ENCODE measurements around the gene CDCA3.
"Not testable (repeated sequence)": the region's sequence is repeated elsewhere in the genome, so short reads cannot be mapped to it uniquely, and the experiment has no call there.

CDCA3 gene

GRCh38 chr12:6872073-6873048, 21.3 kb upstream of the CDCA3 start:
- peak; percentile 60 to 63 for DNase-seq (ENCODE audit: low read depth in 2 of 2)

GRCh38 chr12:6871052-6871957, 20.2 kb upstream of the CDCA3 start:
- DNase-seq (ENCODE audit: low read depth in 2 of 2) = no peak

- DNase-seq (ENCODE audit: low read depth in 2 of 2) = not testable (repeated sequence)
Measured at GRCh38 chr12:6870304-6870703, 19.2 kb upstream of the CDCA3 start.

DNA sequence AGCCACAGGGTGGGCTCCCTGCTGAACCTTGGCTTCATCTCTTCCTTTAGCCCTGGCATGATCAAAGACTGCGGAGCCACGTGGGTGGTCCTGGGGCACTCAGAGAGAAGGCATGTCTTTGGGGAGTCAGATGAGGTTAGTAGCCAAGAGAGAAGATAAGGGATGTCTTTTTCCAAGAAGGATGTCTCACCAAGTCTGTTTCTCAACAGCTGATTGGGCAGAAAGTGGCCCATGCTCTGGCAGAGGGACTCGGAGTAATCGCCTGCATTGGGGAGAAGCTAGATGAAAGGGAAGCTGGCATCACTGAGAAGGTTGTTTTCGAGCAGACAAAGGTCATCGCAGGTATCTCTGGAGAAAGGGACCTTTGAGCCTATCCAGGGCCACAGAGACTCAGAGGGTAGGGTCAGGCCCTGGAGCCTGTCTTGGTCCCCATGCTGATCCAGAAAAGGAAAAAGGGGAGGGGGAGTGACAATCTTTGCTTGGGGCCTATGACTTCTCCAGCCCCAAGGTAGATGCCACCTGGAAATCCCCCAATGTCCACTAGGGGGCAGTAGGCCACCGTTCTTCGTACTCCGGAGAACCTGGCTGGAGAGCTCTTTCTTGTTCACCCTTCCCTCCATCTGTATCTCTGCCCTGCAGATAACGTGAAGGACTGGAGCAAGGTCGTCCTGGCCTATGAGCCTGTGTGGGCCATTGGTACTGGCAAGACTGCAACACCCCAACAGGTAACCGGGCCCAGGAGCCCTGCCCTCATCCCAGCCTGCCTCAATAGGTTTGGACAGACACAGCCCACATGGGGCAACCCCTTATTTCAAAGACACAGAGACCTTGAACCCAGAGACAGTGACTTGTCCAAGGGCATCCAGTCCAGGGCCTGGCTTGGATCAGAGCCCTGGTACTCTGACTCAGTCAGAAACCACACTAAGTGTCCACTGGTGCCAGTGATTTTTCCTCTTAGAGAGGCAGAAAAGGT, 18.2 kb upstream of the CDCA3 start:
- peak; percentile 53 to 71 for DNase-seq (ENCODE audit: low read depth in 2 of 2)

DNA sequence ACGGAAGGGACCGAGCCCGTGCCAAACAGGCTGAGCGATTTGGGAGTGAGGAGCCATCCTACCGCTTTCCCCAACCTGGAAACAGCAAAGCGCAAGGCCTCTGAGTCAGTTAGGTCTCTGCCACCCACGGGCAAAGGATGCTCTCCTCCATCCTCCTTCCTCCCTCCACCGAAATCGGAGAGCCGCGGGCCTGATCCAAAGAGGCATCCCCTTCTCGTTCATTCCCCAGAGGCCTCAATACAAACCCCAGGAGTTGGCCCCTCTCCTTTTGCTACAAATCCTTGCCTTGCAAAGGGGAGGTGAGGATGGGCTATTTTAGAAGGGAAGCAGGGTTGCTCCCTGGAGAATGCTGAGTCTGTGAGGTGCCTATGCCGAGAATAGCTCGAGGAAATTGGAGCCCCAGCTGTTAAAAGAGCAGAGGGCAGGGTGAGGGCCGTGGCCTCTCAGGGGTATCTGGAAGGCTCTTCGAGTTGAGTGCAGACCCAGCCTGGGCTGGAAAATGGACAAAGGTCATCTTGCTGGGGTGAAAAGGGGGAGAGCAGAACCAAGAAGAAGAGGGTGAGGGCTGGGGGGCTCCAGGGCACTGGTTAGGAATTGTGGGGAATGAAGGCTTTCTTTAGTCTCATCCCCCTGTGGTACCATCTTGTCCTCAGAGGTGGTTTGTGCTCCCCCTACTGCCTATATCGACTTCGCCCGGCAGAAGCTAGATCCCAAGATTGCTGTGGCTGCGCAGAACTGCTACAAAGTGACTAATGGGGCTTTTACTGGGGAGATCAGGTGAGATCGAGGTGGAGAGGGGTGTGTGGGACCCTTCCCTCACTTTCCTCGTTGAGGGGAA, 17.3 kb upstream of the CDCA3 start:
- no peak for DNase-seq (ENCODE audit: low read depth in 2 of 2)

DNA sequence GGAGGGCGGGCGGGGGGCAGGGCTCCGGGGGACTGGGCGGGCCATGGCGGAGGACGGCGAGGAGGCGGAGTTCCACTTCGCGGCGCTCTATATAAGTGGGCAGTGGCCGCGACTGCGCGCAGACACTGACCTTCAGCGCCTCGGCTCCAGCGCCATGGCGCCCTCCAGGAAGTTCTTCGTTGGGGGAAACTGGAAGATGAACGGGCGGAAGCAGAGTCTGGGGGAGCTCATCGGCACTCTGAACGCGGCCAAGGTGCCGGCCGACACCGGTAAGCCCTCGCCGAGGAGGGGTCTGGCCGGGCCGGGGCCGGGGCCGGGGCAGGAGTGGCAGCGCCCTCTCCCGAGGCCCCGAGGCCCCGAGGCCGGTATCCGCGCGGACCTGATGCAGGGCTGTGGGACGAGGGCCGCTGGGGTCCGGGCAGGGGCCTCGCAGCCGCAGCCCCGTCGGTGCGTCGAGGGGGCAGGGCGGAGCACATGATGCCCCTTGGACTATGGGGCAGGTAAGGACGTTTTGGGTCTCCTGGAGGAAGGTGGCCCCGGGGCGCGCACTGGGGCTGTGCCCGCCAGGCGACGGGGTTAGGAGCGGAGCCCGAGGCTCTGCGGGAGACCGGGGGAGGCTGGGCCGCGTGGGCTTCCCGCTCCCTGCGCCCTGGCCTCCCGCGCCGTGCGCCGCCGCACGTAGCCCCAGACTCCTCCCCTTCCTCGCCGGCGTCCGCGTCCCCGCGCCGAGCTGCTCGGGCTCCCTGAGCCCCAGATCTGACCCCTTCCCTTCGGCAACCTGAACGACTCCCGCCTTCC, 16.5 kb upstream of the CDCA3 start, which contains the start of gene TPI1:
TPI1 (plus strand) TSS at position 119 of the 798 bp plus-strand sequence; CDS start at position 155, 36 bp downstream.
- peak; percentile 45 to 61 for DNase-seq (ENCODE audit: low read depth in 2 of 2)

DNA sequence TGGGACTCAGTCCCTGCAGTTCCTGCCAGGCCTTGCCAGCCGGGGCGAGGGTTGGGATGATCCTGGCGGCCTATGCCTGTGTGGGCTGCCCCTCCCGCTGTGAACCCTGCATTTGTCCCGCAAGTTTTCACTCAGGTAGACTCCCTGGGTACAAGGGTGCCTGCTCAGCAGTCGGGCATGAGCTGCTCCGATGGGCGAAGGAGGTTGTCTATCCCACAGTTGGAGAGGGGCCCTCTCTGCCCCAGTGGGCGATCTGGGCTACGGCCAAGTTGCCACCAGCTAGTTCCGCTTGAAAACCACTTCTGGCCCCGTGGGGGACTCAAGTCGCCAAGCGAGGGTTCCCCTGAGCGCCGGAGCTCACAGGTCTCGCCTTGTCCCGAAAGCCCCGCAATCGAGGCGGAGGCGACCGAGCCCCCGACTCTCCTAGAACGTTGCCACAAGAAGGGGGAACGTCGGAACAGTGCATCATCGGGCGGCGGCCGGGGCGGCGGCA, 15.9 kb upstream of the CDCA3 start:
- DNase-seq (ENCODE audit: low read depth in 2 of 2) = no peak

DNA sequence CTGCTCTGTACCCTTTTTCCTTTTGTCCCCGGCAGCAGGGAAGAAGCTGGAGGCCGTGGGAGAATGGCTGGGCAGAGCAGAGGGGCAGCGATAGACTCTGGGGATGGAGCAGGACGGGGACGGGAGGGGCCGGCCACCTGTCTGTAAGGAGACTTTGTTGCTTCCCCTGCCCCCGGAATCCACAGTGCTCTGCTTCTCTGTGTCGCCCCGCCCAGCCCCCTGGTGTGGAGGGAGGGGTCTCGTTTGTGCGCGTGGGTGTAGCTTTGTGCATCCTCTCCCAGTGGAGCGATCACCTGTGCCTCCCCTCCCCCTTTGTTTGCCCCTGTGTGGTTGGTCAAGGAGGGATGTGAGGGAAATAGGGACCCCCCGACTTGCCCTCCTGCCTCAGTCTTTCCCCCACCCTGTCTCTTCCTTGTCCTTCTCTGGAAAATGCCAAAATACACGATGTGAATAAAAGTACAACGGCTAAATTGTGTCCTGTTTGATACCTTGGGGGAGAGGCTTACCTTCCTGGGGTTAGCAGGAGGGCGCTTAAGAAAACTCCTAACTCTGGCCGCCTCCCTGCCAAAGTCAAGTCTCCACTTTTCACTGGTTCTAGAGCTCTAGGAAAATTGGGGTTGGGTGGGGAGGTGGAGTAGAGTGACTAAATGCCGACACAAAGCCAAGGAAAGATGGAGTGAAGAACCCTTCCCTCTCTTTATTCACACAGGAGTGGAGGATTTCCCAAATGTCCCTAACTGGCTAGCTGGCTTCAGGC, 15.3 kb upstream of the CDCA3 start:
- DNase-seq (ENCODE audit: low read depth in 2 of 2) = no peak

DNA sequence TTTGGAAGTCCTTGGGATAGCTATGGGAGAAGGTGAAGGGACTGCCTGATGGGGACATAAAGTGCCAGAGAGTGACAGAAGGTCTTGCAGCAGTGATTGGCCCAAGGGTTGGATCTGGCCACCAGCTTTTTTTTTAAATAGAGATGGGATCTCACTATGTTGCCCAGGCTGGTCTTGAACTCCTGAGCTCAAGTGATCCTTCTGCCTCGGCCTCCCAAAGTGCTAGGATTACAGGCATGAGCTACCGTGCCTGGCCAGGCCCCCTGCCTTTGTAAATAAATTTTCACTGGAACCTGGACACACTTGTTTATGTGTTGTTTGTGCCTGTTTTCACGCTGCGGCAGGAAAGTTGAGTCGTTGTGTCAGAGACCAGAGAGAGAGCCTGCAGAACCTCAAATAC, 14.2 kb upstream of the CDCA3 start:
- not testable (repeated sequence) for DNase-seq (ENCODE audit: low read depth in 2 of 2)

GRCh38 chr12:6863586-6864321, 12.7 kb upstream of the CDCA3 start:
- DNase-seq (ENCODE audit: low read depth in 2 of 2) = no peak

DNA sequence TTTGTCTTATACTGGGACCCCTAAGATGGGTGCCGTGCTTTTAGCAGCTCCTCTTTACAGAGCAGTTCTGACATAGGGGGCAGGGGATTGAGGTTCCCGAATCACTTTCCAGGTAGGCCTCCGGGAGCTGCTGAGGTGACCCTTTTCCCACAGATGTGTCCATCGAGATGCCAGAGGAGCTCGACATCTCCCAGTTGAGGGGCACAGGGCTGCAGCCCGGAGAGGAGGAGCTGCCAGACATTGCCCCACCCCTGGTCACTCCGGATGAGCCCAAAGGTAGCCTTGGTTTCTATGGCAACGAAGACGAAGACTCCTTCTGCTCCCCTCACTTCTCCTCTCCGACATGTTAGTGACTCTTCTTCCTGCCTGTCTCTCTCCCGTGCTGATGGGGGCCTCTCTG, 11.9 kb upstream of the CDCA3 start:
- DNase-seq (ENCODE audit: low read depth in 2 of 2) = no peak

GRCh38 chr12:6861391-6861790, 10.3 kb upstream of the CDCA3 start:
- no peak for DNase-seq (ENCODE audit: low read depth in 2 of 2)

DNA sequence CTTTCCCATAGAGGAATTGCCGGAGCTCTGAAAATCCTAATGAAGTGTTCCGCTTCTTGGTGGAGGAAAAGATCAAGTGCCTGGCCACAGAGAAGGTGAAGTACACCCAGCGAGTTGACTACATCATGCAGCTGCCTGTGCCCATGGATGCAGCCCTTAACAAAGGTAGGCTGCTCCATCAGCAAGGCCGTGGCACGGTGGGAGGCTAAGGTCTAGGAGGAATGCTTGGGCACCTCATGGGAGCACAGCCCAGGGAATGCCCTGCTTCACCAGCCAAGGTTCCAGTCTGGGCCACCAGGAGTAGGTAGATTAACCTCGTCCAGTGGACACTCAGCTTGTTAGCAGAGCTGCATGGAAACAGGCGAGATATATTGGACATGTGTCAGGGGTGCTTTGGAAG, 9.9 kb upstream of the CDCA3 start:
- no peak for DNase-seq (ENCODE audit: low read depth in 2 of 2)

DNA sequence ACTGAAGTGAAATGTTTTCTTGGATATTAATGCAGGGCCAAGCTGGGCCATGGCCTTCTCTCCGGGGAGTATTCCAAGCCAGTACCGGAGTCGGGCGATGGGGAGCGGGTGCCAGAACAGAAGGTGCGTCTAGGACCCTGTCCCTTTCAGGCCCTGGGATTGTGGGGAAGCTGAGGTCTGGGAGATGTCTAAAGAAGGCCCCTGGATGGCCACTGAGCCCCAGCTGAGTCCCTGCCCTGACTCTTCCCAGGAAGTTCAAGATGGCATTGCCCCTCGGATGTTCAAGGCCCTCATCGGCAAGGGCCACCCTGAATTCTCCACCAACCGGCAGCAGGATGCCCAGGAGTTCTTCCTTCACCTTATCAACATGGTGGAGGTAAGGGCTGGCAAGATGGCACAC, 9.0 kb upstream of the CDCA3 start:
- DNase-seq (ENCODE audit: low read depth in 2 of 2) = no peak

DNA sequence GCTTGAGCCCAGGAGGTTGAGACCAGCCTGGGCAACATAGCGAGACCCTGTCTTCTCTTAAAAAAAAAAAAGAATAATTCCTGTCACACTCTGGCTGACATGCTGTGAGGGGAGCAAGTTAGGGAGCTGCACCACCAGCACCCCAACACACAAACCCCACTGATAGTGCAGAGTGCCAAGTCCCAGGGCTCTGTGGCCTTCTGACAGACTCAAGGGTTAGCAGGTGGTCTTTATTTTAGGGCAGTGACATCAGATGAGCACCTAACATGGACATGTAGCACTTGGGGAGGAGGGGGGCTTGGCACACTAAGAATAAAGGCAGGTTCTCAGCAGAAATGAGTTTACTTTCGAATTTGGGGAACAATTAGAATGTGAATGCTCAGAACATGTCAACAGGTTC, 7.7 kb upstream of the CDCA3 start:
- DNase-seq (ENCODE audit: low read depth in 2 of 2) = no peak

DNA sequence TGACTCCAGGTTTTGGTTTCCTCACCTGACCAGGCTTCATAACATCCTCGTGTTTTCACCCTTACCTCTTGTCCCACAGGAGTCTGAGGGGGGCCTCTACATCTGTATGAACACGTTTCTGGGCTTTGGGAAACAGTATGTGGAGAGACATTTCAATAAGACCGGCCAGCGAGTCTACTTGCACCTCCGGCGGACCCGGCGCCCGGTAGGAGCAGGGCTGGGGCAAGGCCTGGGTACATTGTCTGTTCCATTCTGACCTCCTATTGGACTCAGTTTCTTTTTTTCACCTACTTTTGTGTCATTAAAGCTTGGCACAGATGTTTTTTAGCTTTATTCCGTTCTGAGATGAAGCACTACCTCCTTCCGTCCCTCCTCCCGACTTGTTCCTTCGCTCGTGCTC, 4.2 kb upstream of the CDCA3 start:
- DNase-seq (ENCODE audit: low read depth in 2 of 2) = no peak

DNA sequence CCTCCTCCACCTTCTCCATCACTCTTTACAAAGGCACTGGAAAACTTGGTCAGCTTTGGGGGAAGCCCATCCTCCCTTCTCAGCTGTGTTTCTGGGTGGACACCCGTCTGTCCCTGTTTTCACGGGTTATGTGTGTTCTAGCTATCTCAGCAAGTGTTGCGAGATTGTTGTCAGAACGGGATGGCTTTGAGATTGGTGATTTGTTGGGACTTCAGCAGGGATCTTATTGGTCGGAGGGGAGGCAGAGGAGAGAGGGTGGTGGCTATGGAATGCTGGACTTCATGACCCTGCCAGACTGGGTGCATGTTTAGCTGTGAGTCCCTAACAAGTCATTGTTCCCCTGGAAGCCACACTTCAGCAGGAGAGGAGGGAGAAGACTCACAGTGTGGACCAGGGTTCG, 3.0 kb upstream of the CDCA3 start:
- no peak for DNase-seq (ENCODE audit: low read depth in 2 of 2)

GRCh38 chr12:6853626-6854025, 2.5 kb upstream of the CDCA3 start:
- DNase-seq (ENCODE audit: low read depth in 2 of 2) = no peak

Measured in stimulated activated CD8-positive, alpha-beta memory T cell treated with anti-CD3 and anti-CD28 coated beads, Interleukin-15, amount 100 ng/mL, for 4 hours (primary cell).